Osteocyte (in vitro differentiated cells): ENCODE results near the gene IFNLR1. TPM values are rescaled to one million over a fixed set of nuclear protein-coding genes. Genes with fewer than 3 reads are reported as not detected.

Experiments
- DNase-seq: peaks from one replicate; pipeline ENCODE4 v3.0.0; 2021; ENCODE audit warnings: mixed read lengths; ENCODE audit not compliant: unreplicated experiment; ENCODE audit errors: extremely low spot score
- H3K27ac Mint-ChIP-seq: one replicate; pipeline ENCODE4 v1.8.0; 2021; ENCODE audit warnings: mild to moderate bottlenecking, mixed read lengths; ENCODE audit not compliant: unreplicated experiment
- H3K27me3 Mint-ChIP-seq: one replicate; pipeline ENCODE4 v1.8.0; 2021; ENCODE audit warnings: mixed read lengths; ENCODE audit not compliant: unreplicated experiment
- H3K36me3 Mint-ChIP-seq: one replicate; pipeline ENCODE4 v1.8.0; 2021; ENCODE audit warnings: mixed read lengths; ENCODE audit not compliant: unreplicated experiment
- H3K4me1 Mint-ChIP-seq: one replicate; pipeline ENCODE4 v1.8.0; 2021; ENCODE audit warnings: mixed read lengths; ENCODE audit not compliant: unreplicated experiment
- H3K4me3 Mint-ChIP-seq: one replicate; pipeline ENCODE4 v1.8.0; 2021; ENCODE audit warnings: mild to moderate bottlenecking, moderate library complexity, mixed read lengths; ENCODE audit not compliant: unreplicated experiment
- H3K9me3 Mint-ChIP-seq: one replicate; pipeline ENCODE4 v1.8.0; 2021; ENCODE audit warnings: mixed read lengths; ENCODE audit not compliant: unreplicated experiment
- total RNA-seq: library from RNA; stranded (reverse); gene quantifications from 2 replicates; pipeline ENCODE4 v1.2.1, GENCODE V29; 2021
- TF ChIP-seq, protein P1 (sequence below): fragments of 200-600 bp; sonication (generic); IDR thresholded peaks from 2 replicates; pipeline ENCODE4 v1.5.0; 2021; ENCODE audit warnings: antibody characterized with exemption, mild to moderate bottlenecking, moderate library complexity

Gene IFNLR1
- total RNA-seq, 1 donor from 2014 or later = 0.16 TPM

GRCh38 chr1:24165500-24165899, 21.6 kb downstream of the IFNLR1 start:
- no peaks in the 10 kb centered on the region for H3K36me3 Mint-ChIP-seq
- TF ChIP-seq, protein P1, sequence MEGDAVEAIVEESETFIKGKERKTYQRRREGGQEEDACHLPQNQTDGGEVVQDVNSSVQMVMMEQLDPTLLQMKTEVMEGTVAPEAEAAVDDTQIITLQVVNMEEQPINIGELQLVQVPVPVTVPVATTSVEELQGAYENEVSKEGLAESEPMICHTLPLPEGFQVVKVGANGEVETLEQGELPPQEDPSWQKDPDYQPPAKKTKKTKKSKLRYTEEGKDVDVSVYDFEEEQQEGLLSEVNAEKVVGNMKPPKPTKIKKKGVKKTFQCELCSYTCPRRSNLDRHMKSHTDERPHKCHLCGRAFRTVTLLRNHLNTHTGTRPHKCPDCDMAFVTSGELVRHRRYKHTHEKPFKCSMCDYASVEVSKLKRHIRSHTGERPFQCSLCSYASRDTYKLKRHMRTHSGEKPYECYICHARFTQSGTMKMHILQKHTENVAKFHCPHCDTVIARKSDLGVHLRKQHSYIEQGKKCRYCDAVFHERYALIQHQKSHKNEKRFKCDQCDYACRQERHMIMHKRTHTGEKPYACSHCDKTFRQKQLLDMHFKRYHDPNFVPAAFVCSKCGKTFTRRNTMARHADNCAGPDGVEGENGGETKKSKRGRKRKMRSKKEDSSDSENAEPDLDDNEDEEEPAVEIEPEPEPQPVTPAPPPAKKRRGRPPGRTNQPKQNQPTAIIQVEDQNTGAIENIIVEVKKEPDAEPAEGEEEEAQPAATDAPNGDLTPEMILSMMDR = no peak

DNA sequence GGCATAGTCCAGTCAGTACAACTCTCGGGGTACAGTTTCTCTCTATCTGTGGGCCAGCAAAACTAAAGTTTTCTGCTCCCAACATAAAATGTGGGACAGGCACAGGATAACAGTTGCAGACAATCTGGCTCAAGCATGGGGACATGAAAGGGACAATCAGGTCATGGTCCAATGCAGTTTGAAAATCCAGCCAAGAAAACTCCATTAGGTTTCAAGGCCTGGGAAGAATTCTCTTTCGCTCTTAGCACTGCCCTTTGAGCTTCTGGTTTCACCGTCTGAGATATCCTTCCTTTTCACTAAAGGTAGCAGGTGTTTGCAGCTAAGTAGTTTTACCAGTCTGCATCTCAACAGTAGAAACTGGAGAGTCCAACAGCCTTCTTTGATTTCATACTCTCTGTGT, 23.1 kb downstream of the IFNLR1 start:
- Mint-ChIP-seq H3K36me3 (no peaks in the 10 kb centered on the region), H3K27me3 (peaks cover 50% of the 10 kb centered on the region), H3K27ac (no peak overlapping the region), H3K4me1 (no peaks in the 10 kb centered on the region), H3K4me3 (no peak overlapping the region), H3K9me3 (no peaks in the 10 kb centered on the region)
- no peak for DNase-seq
- TF ChIP-seq, protein P1 = no peak

More at GRCh38 chr1:24165500-24165899, 21.6 kb downstream of the IFNLR1 start:
- DNase-seq = no peak
- Mint-ChIP-seq H3K9me3 (no peaks in the 10 kb centered on the region), H3K27me3 (peaks cover 49% of the 10 kb centered on the region), H3K27ac (no peak overlapping the region), H3K4me1 (no peaks in the 10 kb centered on the region), H3K4me3 (no peak overlapping the region)

GRCh38 chr1:24162201-24162600, 24.9 kb downstream of the IFNLR1 start:
- Mint-ChIP-seq H3K4me1 (no peaks in the 10 kb centered on the region), H3K9me3 (no peaks in the 10 kb centered on the region), H3K27ac (no peak overlapping the region), H3K36me3 (no peaks in the 10 kb centered on the region), H3K27me3 (peaks cover 50% of the 10 kb centered on the region), H3K4me3 (no peak overlapping the region)
- DNase-seq = no peak
- TF ChIP-seq, protein P1 = no peak

DNA sequence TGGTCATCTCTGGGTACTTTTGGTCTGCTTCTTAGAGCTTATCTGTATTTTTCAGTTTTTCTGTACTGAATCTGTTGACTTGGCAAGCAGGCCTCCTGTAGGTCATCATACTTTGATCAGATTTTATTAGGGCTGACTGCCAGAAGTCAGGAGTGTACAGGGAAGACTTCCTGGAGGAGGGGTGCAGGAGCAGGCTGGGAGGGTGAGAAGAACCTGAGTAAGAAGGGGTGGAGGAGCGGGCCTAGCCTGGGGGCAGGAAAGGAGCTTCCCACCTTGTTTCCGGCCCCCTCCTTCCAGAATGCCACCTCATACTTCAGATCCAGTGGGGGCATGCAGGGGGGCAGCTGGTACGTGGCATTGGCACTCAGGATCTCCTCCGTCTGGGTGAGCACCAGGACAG, 25.8 kb downstream of the IFNLR1 start:
- H3K36me3 Mint-ChIP-seq = no peaks in the 10 kb centered on the region
- peaks cover 45% of the 10 kb centered on the region for H3K27me3 Mint-ChIP-seq
- no peaks in the 10 kb centered on the region for H3K9me3 Mint-ChIP-seq
- no peak overlapping the region for H3K4me3 Mint-ChIP-seq
- no peak overlapping the region for H3K27ac Mint-ChIP-seq
- TF ChIP-seq, protein P1 = no peak
- DNase-seq = no peak
- H3K4me1 Mint-ChIP-seq = no peaks in the 10 kb centered on the region

DNA sequence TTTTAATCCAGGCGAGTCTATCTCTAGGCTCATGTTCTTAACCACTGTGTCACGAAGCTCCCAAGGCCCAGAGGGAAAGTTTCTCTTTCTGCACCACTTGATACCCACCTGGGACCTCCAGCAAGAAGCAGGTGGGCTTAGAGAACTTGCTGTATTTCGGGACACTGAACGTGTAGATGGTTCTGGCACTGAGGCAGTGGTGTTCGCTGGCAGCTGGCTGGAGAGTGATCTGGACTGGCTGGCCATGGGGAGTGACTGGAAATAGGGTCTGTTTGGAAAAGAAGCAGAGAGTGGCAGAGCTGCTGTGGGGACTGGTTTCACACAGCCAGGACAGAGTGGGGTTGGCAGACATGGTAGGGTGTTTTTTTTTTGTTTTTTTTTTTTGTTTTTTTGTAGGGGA, 27.7 kb downstream of the IFNLR1 start:
- no peaks in the 10 kb centered on the region for H3K9me3 Mint-ChIP-seq

More for the DNA sequence above, 27.7 kb downstream of the IFNLR1 start:
- DNase-seq = no peak
- TF ChIP-seq, protein P1 = no peak
- H3K27ac Mint-ChIP-seq = no peak overlapping the region
- H3K27me3 Mint-ChIP-seq = peaks cover 29% of the 10 kb centered on the region
- no peaks in the 10 kb centered on the region for H3K4me1 Mint-ChIP-seq
- H3K36me3 Mint-ChIP-seq = no peaks in the 10 kb centered on the region
- H3K4me3 Mint-ChIP-seq = no peak overlapping the region
